Skin of body (tissue), 2 donors: Measurements from ENCODE around the gene SPINDOC. TPM values are rescaled to one million over a fixed set of nuclear protein-coding genes. Genes with fewer than 3 reads are reported as not detected.
"Not testable (repeated sequence)": the region's sequence is repeated elsewhere in the genome, so short reads cannot be mapped to it uniquely, and the experiment has no call there.

Source experiments
- DNase-seq: peaks from one replicate; lab custom pipeline; 2025; lab: John Stamatoyannopoulos, UW
- total RNA-seq: library from RNA; depleted of rRNA; stranded (reverse); fragments of >200 nt; gene quantifications from one replicate; pipeline ENCODE4 v1.2.3, GENCODE V29; 2014

Gene SPINDOC
- total RNA-seq, 1 donor from 2014 or later: 5.3 TPM

DNA sequence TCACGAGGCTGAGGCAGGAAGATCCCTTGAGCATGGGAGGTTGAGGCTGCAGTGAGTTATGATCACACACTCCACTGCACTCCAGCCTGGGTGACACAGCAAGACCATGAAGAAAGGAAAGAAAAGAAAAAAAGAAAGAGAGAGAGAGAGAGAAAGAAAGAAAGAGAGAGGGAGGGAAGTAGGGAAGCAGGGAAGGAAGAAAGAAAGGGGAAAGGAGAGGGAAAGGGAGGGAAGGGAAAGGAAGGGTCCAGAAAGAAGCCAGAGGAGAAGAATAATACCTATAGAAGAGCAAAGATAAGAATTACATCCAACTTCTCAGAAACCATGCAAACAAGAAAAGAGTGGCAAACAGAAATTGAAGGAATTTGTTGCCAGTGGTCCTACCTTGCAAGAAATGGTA, 27.4 kb upstream of the SPINDOC start:
- DNase-seq: no peak

DNA sequence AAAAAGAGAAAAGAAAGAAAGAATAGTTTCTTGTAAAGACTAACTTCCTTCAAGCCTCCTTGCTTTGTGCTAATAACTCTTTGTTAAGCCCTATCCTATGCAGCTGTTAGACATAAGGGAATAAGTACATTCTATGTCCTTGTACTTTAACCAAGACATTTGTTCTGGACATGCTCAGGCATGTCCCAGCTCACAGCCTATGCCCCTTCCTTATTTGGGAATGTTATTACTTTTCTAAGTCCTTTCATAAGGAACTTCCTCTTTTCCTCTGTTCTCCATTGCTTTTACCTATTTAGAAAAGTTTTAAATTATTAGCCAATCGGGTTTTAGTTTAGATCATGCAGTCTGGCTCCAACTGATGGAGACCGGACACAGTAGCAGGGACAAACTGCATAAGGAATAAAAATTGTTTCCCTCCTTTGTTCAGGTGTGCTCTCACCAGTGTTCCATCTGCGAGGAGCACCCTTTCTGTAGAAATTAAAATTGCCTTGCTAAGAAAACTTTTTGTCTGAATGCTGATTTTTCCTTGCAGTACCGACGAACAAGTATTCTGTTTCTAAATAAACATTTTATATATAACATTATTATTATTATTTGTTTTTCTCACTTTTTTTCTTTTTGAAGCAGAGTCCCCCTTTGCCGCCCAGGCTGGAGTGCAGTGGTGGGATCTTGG, 21.6 kb upstream of the SPINDOC start:
- DNase-seq: no peak

DNA sequence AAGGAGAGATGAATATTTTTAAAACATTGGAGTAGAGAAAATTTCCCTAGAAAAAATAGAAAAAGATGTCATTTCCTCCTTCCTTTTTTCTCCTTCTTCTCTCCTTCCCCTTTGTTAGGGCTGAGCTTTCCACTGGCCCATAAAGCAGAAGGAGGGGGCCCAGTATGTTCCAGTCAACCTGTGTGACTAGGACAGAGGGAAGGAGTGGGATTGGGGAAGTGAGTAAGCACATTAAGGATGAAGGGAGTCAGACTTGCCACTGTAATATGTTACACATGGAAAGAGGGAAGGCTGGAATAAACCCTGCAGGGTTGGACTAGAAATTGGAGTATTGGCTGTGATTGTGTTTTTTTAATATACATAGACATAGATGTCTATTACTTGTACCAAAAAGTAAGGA, 20.1 kb upstream of the SPINDOC start:
- no peak for DNase-seq

GRCh38 chr11:63795066-63795465, 18.2 kb upstream of the SPINDOC start:
- no peak for DNase-seq

DNA sequence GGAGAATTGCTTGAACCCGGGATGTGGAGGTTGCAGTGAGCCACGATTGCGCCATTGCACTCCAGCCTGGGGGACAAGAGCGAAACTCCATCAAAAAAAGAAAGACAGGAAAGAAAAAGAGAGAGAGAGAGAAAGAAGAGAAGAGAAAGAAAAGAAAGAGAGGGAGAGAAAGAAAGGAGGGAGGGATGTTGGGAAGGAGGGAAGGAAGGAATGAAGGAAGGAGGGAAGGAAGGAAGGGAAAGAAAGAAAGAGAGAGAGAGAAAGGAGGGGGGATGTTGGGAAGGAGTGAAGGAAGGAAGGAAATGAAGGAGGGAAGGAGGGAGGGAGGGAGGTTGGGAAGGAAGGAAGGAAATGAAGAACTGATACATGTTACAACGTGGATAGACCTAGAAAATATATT, 12.3 kb upstream of the SPINDOC start:
- no peak for DNase-seq

DNA sequence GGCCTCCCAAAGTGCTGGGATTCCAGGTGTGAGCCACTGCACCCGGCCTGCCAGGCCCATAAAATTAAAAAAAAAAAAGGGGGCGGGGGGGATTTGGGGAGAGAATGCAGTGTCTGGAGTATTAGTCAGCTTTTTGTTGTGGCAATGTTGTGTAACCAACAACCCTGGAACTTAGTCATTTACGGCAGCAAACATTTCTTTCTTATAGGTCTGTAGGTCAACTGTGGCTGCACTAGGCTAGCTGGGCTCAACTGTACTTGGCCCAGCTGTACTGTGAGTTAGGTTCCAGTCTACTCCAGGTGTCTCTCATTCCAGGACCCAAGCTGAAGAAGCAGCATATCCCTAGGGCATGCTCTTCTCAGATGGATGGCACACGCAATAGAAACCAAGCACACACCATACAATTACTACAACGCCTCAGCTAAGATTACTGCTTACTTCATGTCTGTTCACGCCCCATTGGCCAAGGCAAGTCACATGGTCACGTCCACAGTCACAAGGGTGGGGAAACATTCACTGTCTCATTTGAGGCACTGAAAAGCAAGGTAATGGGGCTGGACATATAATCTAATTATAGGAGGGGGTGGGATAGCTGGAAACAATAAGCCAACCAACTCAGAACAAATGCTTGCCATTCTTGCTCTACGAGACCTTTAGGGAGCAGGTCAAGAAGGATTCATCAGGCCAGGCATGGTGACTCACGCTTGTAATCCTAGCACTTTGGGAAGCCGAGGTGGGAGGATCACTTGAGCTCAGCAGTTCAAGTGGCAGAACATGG, 10.4 kb upstream of the SPINDOC start:
- no peak for DNase-seq

- no peak for DNase-seq
These were observed 9.0 kb upstream of the SPINDOC start for GRCh38 chr11:63804259-63804658.

DNA sequence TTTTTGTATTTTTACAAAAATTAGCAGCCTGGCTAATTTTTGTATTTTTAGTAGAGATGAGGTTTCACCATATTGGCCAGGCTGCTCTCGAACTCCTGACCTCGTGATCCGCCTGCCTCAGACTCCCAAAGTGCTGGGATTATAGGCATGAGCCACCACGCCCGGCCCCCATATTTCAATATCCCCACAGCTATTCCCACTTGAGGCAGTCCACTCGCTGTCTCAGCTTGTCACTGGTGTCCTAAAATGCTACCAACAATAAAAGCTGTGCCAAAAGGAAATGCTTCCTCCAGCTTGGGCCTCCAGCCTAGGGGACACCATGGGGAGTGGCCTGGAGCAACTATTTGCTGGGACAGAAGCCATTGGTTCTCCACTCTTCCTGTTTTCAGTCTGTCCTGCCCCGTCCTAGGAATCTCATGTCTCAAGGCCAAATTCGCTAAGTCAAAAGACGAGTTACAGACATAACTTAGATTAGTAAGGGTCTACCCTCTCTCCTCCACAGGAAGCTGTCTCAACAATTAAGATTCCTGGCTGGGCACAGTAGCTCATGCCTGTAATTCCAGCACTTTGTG, 7.3 kb upstream of the SPINDOC start:
- no peak for DNase-seq

DNA sequence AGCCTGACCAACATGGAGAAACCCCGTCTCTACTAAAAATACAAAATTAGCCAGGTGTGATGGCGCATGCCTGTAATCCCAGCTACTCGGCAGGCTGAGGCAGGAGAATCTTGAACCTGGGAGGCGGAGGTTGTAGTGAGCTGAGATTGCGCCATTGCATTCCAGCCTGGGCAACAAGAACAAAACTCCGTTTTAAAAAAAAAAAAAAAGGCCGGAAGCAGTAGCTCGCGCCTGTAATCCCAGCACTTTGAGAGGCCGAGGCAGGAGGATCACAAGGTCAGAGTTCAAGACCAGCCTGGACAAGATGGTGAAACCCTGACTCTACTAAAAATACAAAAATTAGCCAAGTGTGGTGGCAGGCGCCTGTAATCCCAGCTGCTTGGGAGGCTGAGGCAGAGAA, 2.9 kb upstream of the SPINDOC start:
- DNase-seq: not testable (repeated sequence)

DNA sequence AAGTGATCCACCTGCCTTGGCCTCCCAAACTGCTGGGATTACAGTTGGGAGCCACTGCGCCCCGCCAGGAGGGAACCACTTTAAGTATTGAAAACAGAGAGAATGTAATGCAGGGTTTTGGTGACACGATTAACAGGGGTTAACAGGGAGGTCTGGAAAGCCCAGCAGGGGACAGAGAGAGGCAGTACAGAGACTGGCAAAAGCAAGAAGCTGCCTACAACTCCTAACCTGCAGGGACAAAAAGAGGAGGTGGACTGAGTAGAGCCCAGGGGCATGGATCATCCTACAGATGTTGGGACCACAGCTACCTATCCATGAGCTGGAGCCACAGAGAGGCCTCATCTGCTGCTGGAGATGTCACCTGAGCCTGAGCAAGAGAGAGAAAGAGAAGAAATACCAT, 1.7 kb upstream of the SPINDOC start:
- no peak for DNase-seq

DNA sequence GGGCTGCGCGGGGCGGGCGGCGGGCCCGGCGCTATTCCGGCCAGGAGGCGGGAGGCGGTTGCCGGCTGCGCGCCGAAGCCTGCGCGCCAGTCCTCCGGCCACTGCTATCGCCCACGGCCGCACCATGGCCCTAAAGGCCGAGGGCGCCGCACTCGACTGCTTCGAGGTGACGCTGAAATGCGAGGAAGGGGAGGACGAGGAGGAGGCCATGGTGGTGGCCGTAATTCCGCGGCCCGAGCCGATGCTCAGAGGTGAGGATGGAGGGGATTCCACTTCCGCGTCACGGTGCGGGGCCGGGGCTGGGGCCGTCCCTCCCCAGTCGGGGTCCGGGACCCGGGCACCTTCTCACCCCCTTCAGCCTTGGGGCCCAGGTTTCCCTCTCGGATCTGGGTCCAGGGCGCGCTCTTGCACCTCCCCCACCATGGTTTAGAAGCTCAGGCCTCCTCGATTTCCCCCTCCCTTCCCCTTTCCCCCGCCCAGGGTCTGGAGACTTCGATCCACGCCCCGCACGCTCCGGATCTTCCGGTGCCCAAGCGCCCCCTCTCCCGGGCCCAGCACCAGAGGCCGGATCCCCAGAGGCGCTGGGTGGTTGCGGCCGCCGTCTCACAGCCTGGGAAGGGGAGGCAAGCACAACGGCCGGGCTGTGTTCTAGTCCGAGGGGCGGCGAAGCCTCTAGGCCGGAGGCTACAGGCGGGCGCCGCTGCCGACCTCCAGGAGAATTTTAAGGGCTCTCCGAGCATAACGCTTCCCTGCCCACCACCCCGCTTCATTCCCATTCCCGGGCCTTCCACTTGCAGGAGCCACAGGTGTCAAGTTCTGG, 517 bp downstream of the SPINDOC start:
- no peak for DNase-seq

GRCh38 chr11:63814383-63814736, 1.1 kb downstream of the SPINDOC start:
- no peak for DNase-seq

- no peak for DNase-seq
These were observed 2.9 kb downstream of the SPINDOC start for GRCh38 chr11:63816166-63816565.

DNA sequence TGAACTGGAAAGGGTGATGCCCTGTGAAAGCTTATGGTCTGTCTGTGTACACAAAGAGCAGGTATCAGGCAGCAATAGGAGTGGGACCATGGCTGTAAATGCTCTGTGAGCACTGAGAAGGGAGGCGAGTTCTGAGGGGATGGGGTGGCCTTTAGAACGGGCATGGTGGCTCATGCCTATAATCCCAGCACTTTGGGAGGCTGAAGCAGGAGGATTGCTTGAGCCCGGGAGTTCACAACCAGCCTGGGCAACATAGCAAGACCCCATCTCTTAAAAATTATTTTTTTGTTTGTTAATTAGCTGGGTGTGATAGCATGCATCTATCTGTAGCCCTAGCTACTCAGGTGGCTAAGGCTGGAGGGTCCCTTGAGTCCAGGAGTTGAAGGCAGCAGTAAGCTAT, 3.5 kb downstream of the SPINDOC start:
- no peak for DNase-seq

GRCh38 chr11:63817758-63818498, 4.7 kb downstream of the SPINDOC start:
- DNase-seq: no peak

GRCh38 chr11:63818609-63819008, 5.4 kb downstream of the SPINDOC start:
- DNase-seq: no peak

DNA sequence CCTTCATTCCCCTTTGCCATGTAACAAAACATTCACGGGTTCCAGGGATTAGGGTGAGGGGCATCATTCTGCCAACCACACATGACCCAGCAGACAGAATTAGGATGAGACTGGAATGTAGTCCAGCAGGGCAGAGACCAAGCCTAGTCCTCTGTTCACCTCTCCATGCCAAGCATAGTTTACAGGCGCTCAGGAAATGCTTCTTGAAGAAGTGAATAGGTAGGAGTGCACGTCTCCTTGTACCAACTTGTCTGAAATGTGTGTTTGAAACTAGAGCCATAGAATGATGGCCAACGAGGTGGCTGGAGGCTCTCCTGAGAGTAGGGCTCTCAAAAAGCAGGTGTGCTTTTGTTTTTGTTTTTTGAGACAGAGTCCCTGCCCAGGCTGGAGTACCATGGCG, 8.2 kb downstream of the SPINDOC start:
- DNase-seq: no peak

- DNase-seq: no peak
These were observed 13.4 kb downstream of the SPINDOC start for GRCh38 chr11:63826471-63827190.

- no peak for DNase-seq
These were observed 16.7 kb downstream of the SPINDOC start for GRCh38 chr11:63829823-63830489.

- no peak for DNase-seq
These were observed 18.1 kb downstream of the SPINDOC start for GRCh38 chr11:63831326-63831725.
